HepG2 (cell line): ENCODE results near the gene A1CF. TPM values are rescaled to one million over a fixed set of nuclear protein-coding genes. Genes with fewer than 3 reads are reported as not detected.

Experiments used
- BRF2 ChIP-seq: sonication (generic); formaldehyde crosslinking; IDR thresholded peaks from 2 replicates; pipeline ENCODE4 v1.8.1; 2022; ENCODE audit warnings: mild to moderate bottlenecking, missing genetic modification reagents
- ELF1 ChIP-seq: sonication (generic); formaldehyde crosslinking; IDR thresholded peaks from 2 replicates; pipeline ENCODE4 v1.4.0; 2020; ENCODE audit warnings: missing genetic modification reagents
- FOXA1 ChIP-seq, 2 experiments: fragments of 450-650 bp in 1 of 2; sonication (generic) in 1 of 2; formaldehyde crosslinking in 1 of 2; IDR thresholded peaks; 2 replicates each; pipeline versions ENCODE4 v1.4.0 to v1.6.1; 2016 to 2020; ENCODE audit warnings: missing genetic modification reagents in 1 of 2
- GTF2F1 ChIP-seq: fragments of 150-350 bp; IDR thresholded peaks from 2 replicates; pipeline ENCODE4 v1.6.1; 2014; ENCODE audit warnings: low read length
- IRF9 ChIP-seq: sonication (generic); formaldehyde crosslinking; IDR thresholded peaks from 2 replicates; pipeline ENCODE4 v1.8.0; 2022; ENCODE audit warnings: missing genetic modification reagents, mild to moderate bottlenecking, borderline replicate concordance
- RFX3 ChIP-seq: IDR thresholded peaks from 2 replicates; pipeline ENCODE4 v1.6.1; 2016; ENCODE audit warnings: missing biosample characterization, missing genetic modification reagents
- SNRNP70 ChIP-seq: fragments of 200-400 bp; formaldehyde crosslinking; IDR thresholded peaks from 2 replicates; pipeline ENCODE4 v1.6.1; 2017; ENCODE audit warnings: mild to moderate bottlenecking, low read depth, low read length, moderate library complexity
- TFAP4 ChIP-seq: sonication (generic); IDR thresholded peaks from 2 replicates; pipeline ENCODE4 v1.6.1; 2016; ENCODE audit warnings: low read depth, borderline replicate concordance
- TSC22D2 ChIP-seq: sonication (generic); formaldehyde crosslinking; IDR thresholded peaks from 2 replicates; pipeline ENCODE4 v1.5.1; 2020; ENCODE audit warnings: missing genetic modification reagents, mild to moderate bottlenecking, borderline replicate concordance
- ZFP91 ChIP-seq: sonication (generic); formaldehyde crosslinking; IDR thresholded peaks from 2 replicates; pipeline ENCODE4 v1.9.0; 2022; ENCODE audit warnings: missing genetic modification reagents, mild to moderate bottlenecking, borderline replicate concordance
- ZMYM4 ChIP-seq: sonication (generic); formaldehyde crosslinking; IDR thresholded peaks from 2 replicates; pipeline ENCODE4 v1.8.1; 2023; ENCODE audit warnings: mild to moderate bottlenecking, missing genetic modification reagents
- ZNF180 ChIP-seq: sonication (generic); formaldehyde crosslinking; IDR thresholded peaks from 2 replicates; pipeline ENCODE4 v1.4.0; 2020; ENCODE audit warnings: low read depth, missing genetic modification reagents, borderline replicate concordance
- ZNF512B ChIP-seq: sonication (generic); formaldehyde crosslinking; IDR thresholded peaks from 2 replicates; pipeline ENCODE4 v1.5.1; 2020; ENCODE audit warnings: missing genetic modification reagents, mild to moderate bottlenecking, borderline replicate concordance
- ZNF703 ChIP-seq: sonication (generic); formaldehyde crosslinking; IDR thresholded peaks from 2 replicates; pipeline ENCODE4 v1.5.1; 2020; ENCODE audit warnings: missing genetic modification reagents, mild to moderate bottlenecking, moderate library complexity, borderline replicate concordance
- polyA plus RNA-seq, 8 experiments: library from polyadenylated mRNA; depleted of rRNA in 3 of 8; stranded (reverse) in 7 of 8; unstranded in 1 of 8; fragments of >200 nt; fragmentation: Illumina TruSeq in 4 of 8; extraction: Trizol in 4 of 8; gene quantifications; 2 replicates each; pipeline versions ENCODE4 v1.2.1 to v1.2.3, GENCODE V29; 2011 to 2016; ENCODE audit warnings: low read depth in 4 of 8, missing spikeins in 1 of 8, mixed read lengths in 1 of 8; ENCODE audit not compliant: insufficient read depth in 1 of 8
- total RNA-seq, 5 experiments: library from RNA; depleted of rRNA; stranded (reverse); fragments of >200 nt; fragmentation: Illumina TruSeq; extraction: Trizol; gene quantifications; 2 replicates each; pipeline ENCODE4 v1.2.3, GENCODE V29; 2016; ENCODE audit warnings: low read depth in 1 of 5
- TF ChIP-seq, protein P1 (sequence below): fragments of 450-650 bp; IDR thresholded peaks from 2 replicates; pipeline ENCODE4 v1.6.1; 2016
- TF ChIP-seq, protein P2 (sequence below): sonication (generic); formaldehyde crosslinking; IDR thresholded peaks from 2 replicates; pipeline ENCODE4 v1.5.1; 2020; ENCODE audit warnings: mild to moderate bottlenecking, moderate library complexity, missing genetic modification reagents

Gene A1CF
- total and polyA plus RNA-seq, 2 of the 13 experiments (the other 11 are each of a cell fraction or from before 2014, with no cell fraction given): 56.1 to 58.1 TPM

DNA sequence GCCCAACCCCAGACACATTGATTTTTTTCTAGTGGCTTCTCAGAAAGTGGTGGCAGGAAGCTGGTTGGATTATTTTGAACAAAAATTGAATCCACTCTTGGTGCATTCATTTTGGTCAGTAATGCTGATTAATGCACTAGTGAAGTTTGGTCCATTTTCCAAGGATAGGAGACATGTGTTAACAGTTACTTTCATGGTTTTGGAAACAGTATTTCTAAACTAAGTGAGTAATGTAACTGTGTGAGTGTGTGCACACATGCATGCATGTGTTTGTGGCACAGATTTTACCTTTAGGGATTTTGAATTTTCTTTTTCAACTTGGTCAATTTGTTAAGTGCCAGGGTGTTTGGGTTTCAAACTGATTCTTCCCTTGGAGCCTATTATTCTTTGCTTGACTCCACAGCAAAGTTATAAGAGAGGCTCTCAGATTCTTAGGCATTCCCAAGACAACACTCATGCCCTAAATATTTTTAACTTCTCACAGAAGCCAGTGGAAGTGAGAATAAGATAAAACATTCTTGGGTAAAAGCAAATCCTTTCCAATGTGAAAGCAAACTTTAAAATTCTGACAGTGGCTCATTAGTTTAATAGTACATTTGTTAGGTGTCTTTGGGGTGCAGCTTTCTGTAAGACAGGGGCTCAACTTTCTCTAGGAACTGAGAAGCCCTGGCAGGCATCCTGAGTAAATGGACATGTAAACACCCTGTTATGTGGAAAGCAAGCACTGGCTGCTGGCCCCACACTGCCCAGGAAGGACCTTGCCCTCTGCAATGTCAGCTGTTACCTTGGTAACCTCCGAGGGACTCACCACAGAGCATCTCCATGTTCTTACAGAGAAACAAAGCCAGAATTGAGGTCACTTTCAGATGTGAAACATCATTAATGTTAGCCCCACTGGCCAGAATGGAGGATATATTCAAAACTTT, 77.3 kb downstream of the A1CF start (continued):
- TF ChIP-seq ZFP91 (CRISPR knock-in tag) (no peak), FOXA1 (IDR thresholded peaks at IDR 0.05) (no peak), FOXA1 (CRISPR knock-in tag; IDR thresholded peaks at IDR 0.05) (peak; percentile 86), RFX3 (CRISPR knock-in tag) (peak; percentile 85), ELF1 (CRISPR knock-in tag) (no peak), SNRNP70 (no peak), TFAP4 (peak; percentile 91), GTF2F1 (no peak), ZNF512B (CRISPR knock-in tag) (no peak), TSC22D2 (CRISPR knock-in tag) (no peak), ZNF180 (CRISPR knock-in tag) (no peak), ZNF703 (CRISPR knock-in tag) (no peak), IRF9 (CRISPR knock-in tag) (no peak), ZMYM4 (CRISPR knock-in tag) (peak; percentile 61), BRF2 (CRISPR knock-in tag) (no peak)
- TF ChIP-seq, protein P1, sequence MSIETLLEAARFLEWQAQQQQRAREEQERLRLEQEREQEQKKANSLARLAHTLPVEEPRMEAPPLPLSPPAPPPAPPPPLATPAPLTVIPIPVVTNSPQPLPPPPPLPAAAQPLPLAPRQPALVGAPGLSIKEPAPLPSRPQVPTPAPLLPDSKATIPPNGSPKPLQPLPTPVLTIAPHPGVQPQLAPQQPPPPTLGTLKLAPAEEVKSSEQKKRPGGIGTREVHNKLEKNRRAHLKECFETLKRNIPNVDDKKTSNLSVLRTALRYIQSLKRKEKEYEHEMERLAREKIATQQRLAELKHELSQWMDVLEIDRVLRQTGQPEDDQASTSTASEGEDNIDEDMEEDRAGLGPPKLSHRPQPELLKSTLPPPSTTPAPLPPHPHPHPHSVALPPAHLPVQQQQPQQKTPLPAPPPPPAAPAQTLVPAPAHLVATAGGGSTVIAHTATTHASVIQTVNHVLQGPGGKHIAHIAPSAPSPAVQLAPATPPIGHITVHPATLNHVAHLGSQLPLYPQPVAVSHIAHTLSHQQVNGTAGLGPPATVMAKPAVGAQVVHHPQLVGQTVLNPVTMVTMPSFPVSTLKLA: 0 out of 2 replicates have a peak, but pooled peaks have one; percentile 21
- TF ChIP-seq, protein P2, sequence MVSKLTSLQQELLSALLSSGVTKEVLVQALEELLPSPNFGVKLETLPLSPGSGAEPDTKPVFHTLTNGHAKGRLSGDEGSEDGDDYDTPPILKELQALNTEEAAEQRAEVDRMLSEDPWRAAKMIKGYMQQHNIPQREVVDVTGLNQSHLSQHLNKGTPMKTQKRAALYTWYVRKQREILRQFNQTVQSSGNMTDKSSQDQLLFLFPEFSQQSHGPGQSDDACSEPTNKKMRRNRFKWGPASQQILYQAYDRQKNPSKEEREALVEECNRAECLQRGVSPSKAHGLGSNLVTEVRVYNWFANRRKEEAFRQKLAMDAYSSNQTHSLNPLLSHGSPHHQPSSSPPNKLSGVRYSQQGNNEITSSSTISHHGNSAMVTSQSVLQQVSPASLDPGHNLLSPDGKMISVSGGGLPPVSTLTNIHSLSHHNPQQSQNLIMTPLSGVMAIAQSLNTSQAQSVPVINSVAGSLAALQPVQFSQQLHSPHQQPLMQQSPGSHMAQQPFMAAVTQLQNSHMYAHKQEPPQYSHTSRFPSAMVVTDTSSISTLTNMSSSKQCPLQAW: 0 out of 2 replicates have a peak, but pooled peaks have one; percentile 30
